ENCODE data around the gene TAF6L. TPM values are rescaled to one million over a fixed set of nuclear protein-coding genes. Genes with fewer than 3 reads are reported as not detected.

Gene TAF6L
- total RNA-seq, 1 donor from 2014 or later: 40.2 TPM

DNA sequence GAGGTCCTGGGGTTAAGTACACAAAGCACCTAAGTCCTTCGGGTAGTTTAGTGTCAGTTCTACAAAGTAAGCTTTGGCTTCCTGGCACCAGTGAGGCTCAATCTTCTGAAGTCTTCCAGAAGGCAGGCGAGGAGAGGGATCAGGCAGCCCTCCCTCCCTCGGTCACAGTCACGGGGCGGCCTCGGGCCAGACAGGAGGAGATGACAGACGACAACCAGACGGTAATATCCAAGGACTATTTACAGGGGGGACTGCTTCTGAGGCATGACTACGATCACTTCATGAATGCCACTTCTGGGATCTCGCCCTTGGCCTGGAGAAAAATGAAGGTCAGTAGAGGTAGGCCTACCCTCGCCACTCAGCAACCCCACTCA lies 21.0 kb downstream of the TAF6L start:
- no peaks in the 10 kb centered on the region for H3K9me3 Mint-ChIP-seq
- TF ChIP-seq, protein P1, sequence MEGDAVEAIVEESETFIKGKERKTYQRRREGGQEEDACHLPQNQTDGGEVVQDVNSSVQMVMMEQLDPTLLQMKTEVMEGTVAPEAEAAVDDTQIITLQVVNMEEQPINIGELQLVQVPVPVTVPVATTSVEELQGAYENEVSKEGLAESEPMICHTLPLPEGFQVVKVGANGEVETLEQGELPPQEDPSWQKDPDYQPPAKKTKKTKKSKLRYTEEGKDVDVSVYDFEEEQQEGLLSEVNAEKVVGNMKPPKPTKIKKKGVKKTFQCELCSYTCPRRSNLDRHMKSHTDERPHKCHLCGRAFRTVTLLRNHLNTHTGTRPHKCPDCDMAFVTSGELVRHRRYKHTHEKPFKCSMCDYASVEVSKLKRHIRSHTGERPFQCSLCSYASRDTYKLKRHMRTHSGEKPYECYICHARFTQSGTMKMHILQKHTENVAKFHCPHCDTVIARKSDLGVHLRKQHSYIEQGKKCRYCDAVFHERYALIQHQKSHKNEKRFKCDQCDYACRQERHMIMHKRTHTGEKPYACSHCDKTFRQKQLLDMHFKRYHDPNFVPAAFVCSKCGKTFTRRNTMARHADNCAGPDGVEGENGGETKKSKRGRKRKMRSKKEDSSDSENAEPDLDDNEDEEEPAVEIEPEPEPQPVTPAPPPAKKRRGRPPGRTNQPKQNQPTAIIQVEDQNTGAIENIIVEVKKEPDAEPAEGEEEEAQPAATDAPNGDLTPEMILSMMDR (IDR thresholded peaks at IDR 0.05; ENCODE audit: unreplicated experiment): no peak
- H3K4me3 Mint-ChIP-seq: peak overlapping the region; percentile 90
- H3K27me3 Mint-ChIP-seq (ENCODE audit: low read depth): no peaks in the 10 kb centered on the region
- DNase-seq (ENCODE audit: low spot score in 2 of 2, unreplicated experiment in 2 of 2): no peak
- H3K36me3 Mint-ChIP-seq: peaks cover 28% of the 10 kb centered on the region
- H3K27ac Mint-ChIP-seq: peak overlapping the region; percentile 97
- H3K4me1 Mint-ChIP-seq: peaks cover 33% of the 10 kb centered on the region

DNA sequence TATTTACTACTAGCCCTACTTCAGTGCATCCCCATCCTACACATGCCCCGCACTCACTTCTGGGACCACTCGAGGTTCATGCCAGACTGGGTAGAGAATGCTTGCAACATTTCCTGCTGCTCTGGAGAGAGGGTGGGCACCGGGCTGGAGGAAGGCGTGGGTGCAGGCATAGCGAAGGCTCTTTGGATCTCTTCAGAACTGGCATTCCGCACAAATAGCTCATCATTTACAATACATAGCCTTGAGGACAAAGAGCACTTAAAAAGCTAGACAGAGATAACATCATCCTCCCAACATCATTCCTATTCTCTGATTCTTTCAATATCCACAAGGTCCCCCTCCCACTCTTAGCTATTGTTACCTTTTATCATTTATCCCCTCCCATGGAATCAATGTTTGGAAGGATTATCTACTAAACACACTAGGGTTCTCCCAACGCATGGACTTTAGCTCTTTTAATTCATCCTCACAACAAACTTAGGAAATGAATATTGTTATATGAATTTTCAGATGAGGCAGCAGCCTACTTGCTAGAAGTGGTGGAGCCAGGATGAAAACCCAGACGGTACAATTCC lies 23.1 kb downstream of the TAF6L start:
- no peak for DNase-seq (ENCODE audit: low spot score in 2 of 2, unreplicated experiment in 2 of 2)
- peaks cover 36% of the 10 kb centered on the region for H3K36me3 Mint-ChIP-seq
- no peaks in the 10 kb centered on the region for H3K27me3 Mint-ChIP-seq (ENCODE audit: low read depth)
- H3K27ac Mint-ChIP-seq: no peak overlapping the region
- H3K4me3 Mint-ChIP-seq: no peak overlapping the region
- H3K4me1 Mint-ChIP-seq: peaks cover 19% of the 10 kb centered on the region
- TF ChIP-seq, protein P1 (IDR thresholded peaks at IDR 0.05; ENCODE audit: unreplicated experiment): no peak
- H3K9me3 Mint-ChIP-seq: no peaks in the 10 kb centered on the region

DNA sequence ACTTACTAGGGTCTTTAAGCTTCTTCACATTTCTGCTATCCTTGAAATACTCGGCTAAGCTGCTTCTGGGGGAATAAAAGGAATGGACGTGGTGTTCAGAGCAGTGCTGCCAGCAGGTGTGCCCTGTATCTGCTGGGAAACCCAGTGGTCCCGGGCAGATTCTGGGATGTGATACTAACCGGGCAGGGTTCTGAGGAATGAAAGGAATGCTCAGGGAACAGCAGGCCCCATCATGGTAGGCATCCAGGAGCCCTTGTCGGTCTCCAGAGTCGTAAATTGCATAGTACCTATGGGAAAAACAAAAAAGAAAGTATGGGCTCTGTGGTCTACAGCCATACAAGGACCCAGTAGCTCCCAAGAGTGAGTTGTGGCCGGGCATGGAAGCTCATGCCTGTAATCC lies 25.1 kb downstream of the TAF6L start:
- no peaks in the 10 kb centered on the region for H3K9me3 Mint-ChIP-seq
- peaks cover 10% of the 10 kb centered on the region for H3K4me1 Mint-ChIP-seq
- DNase-seq (ENCODE audit: low spot score in 2 of 2, unreplicated experiment in 2 of 2): no peak
- no peak overlapping the region for H3K27ac Mint-ChIP-seq
- H3K36me3 Mint-ChIP-seq: peaks cover 46% of the 10 kb centered on the region
- no peaks in the 10 kb centered on the region for H3K27me3 Mint-ChIP-seq (ENCODE audit: low read depth)
- no peak overlapping the region for H3K4me3 Mint-ChIP-seq
- TF ChIP-seq, protein P1 (IDR thresholded peaks at IDR 0.05; ENCODE audit: unreplicated experiment): no peak

DNA sequence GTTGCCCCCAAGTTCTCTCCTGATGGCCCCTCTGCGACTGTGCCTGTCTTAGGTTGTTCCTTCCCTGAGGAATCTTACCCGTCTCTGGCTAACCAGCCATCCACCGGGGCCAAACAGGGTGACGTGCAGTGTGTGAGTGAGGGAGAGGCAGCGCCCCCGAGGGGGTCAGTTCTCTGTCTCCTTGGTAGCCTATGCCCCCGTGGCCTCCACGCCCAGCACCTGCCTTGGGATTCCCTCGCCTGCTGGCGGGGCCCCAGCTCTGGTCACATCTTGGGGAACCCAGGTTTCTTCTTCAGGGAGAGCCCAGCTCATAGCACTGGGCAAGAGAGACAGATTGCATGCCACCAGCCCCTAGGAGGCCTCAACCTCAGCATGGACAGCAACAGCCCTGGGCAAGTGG lies 28.3 kb downstream of the TAF6L start:
- H3K4me1 Mint-ChIP-seq: peaks cover 12% of the 10 kb centered on the region
- H3K9me3 Mint-ChIP-seq: no peaks in the 10 kb centered on the region
- H3K27me3 Mint-ChIP-seq (ENCODE audit: low read depth): no peaks in the 10 kb centered on the region
- TF ChIP-seq, protein P1 (IDR thresholded peaks at IDR 0.05; ENCODE audit: unreplicated experiment): no peak
- no peak overlapping the region for H3K27ac Mint-ChIP-seq
- no peak for DNase-seq (ENCODE audit: low spot score in 2 of 2, unreplicated experiment in 2 of 2)
- H3K36me3 Mint-ChIP-seq: peaks cover 47% of the 10 kb centered on the region
- no peak overlapping the region for H3K4me3 Mint-ChIP-seq

DNA sequence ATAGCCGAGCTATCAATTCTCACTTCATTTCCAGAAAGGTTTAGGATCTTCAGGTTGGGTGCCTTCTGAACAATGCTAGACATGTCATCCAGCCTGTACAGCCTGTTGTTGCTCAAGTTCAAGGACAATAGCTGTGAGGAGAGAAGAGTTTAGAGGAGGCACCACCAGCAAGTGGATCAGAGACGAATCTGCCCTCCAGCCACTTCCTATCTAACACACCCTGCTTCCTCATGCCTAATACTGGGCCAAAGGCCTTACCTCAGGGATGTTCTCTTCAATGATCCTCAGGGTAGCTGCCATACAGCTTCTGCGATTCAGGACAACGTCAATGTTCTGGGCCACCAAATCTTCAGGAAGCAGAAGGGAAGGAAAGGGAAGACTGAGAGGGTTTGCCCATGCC lies 29.9 kb downstream of the TAF6L start:
- no peaks in the 10 kb centered on the region for H3K27me3 Mint-ChIP-seq (ENCODE audit: low read depth)
- no peak overlapping the region for H3K27ac Mint-ChIP-seq
- TF ChIP-seq, protein P1 (IDR thresholded peaks at IDR 0.05; ENCODE audit: unreplicated experiment): no peak
- H3K36me3 Mint-ChIP-seq: peaks cover 34% of the 10 kb centered on the region
- H3K4me1 Mint-ChIP-seq: peaks cover 15% of the 10 kb centered on the region
- DNase-seq (ENCODE audit: low spot score in 2 of 2, unreplicated experiment in 2 of 2): no peak
- no peak overlapping the region for H3K4me3 Mint-ChIP-seq
- no peaks in the 10 kb centered on the region for H3K9me3 Mint-ChIP-seq
